ENCODE measurements around the gene USP40. TPM values are rescaled to one million over a fixed set of nuclear protein-coding genes. Genes with fewer than 3 reads are reported as not detected.

Gene USP40
- total RNA-seq, 3 donors from 2014 or later, result 29.2 to 53.4 (median 35.2) TPM

- H3K36me3 ChIP-seq, result no peaks in the 10 kb centered on the region
- TF ChIP-seq POLR2A (IDR thresholded peaks at IDR 0.05), result no peak
- TF ChIP-seq CTCF (IDR thresholded peaks at IDR 0.05), result no peak
- no peak for TF ChIP-seq POLR2AphosphoS5 (IDR thresholded peaks at IDR 0.05)
These were observed 108.5 kb downstream of the USP40 start for GRCh38 chr2:233458031-233458610.

GRCh38 chr2:233457356-233457755, 109.2 kb downstream of the USP40 start:
- DNase-seq (ENCODE audit: low spot score in 2 of 2), result no peak
- TF ChIP-seq POLR2A (IDR thresholded peaks at IDR 0.05) (no peak), CTCF (IDR thresholded peaks at IDR 0.05) (no peak), POLR2AphosphoS5 (IDR thresholded peaks at IDR 0.05) (no peak)
- no peaks in the 10 kb centered on the region for H3K27me3 ChIP-seq
- no peak overlapping the region for H3K27ac ChIP-seq
- H3K9me3 ChIP-seq, result no peaks in the 10 kb centered on the region
- H3K36me3 ChIP-seq, result no peaks in the 10 kb centered on the region
- intact Hi-C loops (cut with DNase I; ENCODE audit: low total_unique reads), result no loop called here
- H3K4me1 ChIP-seq, result no peaks in the 10 kb centered on the region
- H3K4me3 ChIP-seq, result no peak overlapping the region

More at GRCh38 chr2:233458031-233458610, 108.5 kb downstream of the USP40 start:
- Histone ChIP-seq H3K27me3 (no peaks in the 10 kb centered on the region), H3K27ac (no peak overlapping the region), H3K4me1 (no peaks in the 10 kb centered on the region), H3K9me3 (no peaks in the 10 kb centered on the region), H3K4me3 (no peak overlapping the region)
- no peak for DNase-seq (ENCODE audit: low spot score in 2 of 2)
- intact Hi-C loops (cut with DNase I; ENCODE audit: low total_unique reads), result no loop called here

- Histone ChIP-seq H3K9me3 (no peaks in the 10 kb centered on the region), H3K4me1 (no peaks in the 10 kb centered on the region), H3K36me3 (no peaks in the 10 kb centered on the region), H3K4me3 (no peak overlapping the region), H3K27ac (no peak overlapping the region), H3K27me3 (no peaks in the 10 kb centered on the region)
- TF ChIP-seq CTCF (IDR thresholded peaks at IDR 0.05) (no peak), POLR2A (IDR thresholded peaks at IDR 0.05) (no peak), POLR2AphosphoS5 (IDR thresholded peaks at IDR 0.05) (no peak)
- intact Hi-C loops (cut with DNase I; ENCODE audit: low total_unique reads), result no loop called here
- no peak for DNase-seq (ENCODE audit: low spot score in 2 of 2)
These were observed 109.6 kb downstream of the USP40 start for GRCh38 chr2:233456934-233457333.

GRCh38 chr2:233456111-233456510, 110.5 kb downstream of the USP40 start:
- no peak for DNase-seq (ENCODE audit: low spot score in 2 of 2)
- no peaks in the 10 kb centered on the region for H3K27me3 ChIP-seq
- no peak overlapping the region for H3K27ac ChIP-seq
- no peaks in the 10 kb centered on the region for H3K36me3 ChIP-seq
- H3K9me3 ChIP-seq, result no peaks in the 10 kb centered on the region
- no peaks in the 10 kb centered on the region for H3K4me1 ChIP-seq
- no peak for TF ChIP-seq CTCF (IDR thresholded peaks at IDR 0.05)
- TF ChIP-seq POLR2A (IDR thresholded peaks at IDR 0.05), result no peak
- TF ChIP-seq POLR2AphosphoS5 (IDR thresholded peaks at IDR 0.05), result no peak
- intact Hi-C loops (cut with DNase I; ENCODE audit: low total_unique reads), result no loop called here
- no peak overlapping the region for H3K4me3 ChIP-seq

- Histone ChIP-seq H3K9me3 (no peaks in the 10 kb centered on the region), H3K27ac (no peak overlapping the region), H3K4me3 (no peak overlapping the region), H3K36me3 (no peaks in the 10 kb centered on the region), H3K27me3 (no peaks in the 10 kb centered on the region), H3K4me1 (no peaks in the 10 kb centered on the region)
- no peak for TF ChIP-seq POLR2AphosphoS5 (IDR thresholded peaks at IDR 0.05)
- no peak for TF ChIP-seq CTCF (IDR thresholded peaks at IDR 0.05)
- no peak for TF ChIP-seq POLR2A (IDR thresholded peaks at IDR 0.05)
- DNase-seq (ENCODE audit: low spot score in 2 of 2), result no peak
- intact Hi-C loops (cut with DNase I; ENCODE audit: low total_unique reads), result no loop called here
These were observed 111.1 kb downstream of the USP40 start for GRCh38 chr2:233455491-233455890.
